Thyroid gland (tissue), 4 donors: Measurements from ENCODE around the gene FAHD2A. TPM values are rescaled to one million over a fixed set of nuclear protein-coding genes. Genes with fewer than 3 reads are reported as not detected.
"Not testable (repeated sequence)": the region's sequence is repeated elsewhere in the genome, so short reads cannot be mapped to it uniquely, and the experiment has no call there.

Experiments used
- DNase-seq, 2 donors: peaks; one replicate each; pipeline ENCODE4 v3.0.0-alpha.2; 2019
- H3K27ac ChIP-seq, 3 donors: fragments of 200-600 bp; sonication (generic); 1 replicate in 2 of 3; 2 replicates in 1 of 3; pipeline ENCODE4 v1.5.1; 2016 to 2019; ENCODE audit warnings: mild to moderate bottlenecking in 1 of 3, moderate library complexity in 1 of 3
- H3K27me3 ChIP-seq: fragments of 200-600 bp; sonication (generic); one replicate; pipeline ENCODE4 v1.5.1; 2019
- H3K36me3 ChIP-seq, 2 donors: fragments of 200-600 bp; sonication (generic); one replicate each; pipeline ENCODE4 v1.5.1; 2016 to 2019
- H3K4me1 ChIP-seq, 2 donors: fragments of 200-600 bp; sonication (generic); one replicate each; pipeline ENCODE4 v1.5.1; 2017 to 2019
- H3K4me3 ChIP-seq, 3 donors: fragments of 200-600 bp; sonication (generic); replicated peaks in 1 of 3; 1 replicate in 2 of 3; 2 replicates in 1 of 3; pipeline ENCODE4 v1.5.1; 2016; ENCODE audit warnings: mild to moderate bottlenecking in 1 of 3
- H3K9me3 ChIP-seq: fragments of 200-600 bp; sonication (generic); one replicate; pipeline ENCODE4 v1.5.1; 2017
- CTCF ChIP-seq, 6 experiments: fragments of 200-600 bp in 3 of 6; fragments of 450-650 bp in 3 of 6; sonication (generic) in 3 of 6; IDR thresholded peaks; one replicate each; pipeline ENCODE4 v1.5.1; 2016 to 2019; ENCODE audit warnings: antibody characterized with exemption in 6 of 6, mild to moderate bottlenecking in 2 of 6, inconsistent platforms in 1 of 6, moderate library complexity in 1 of 6
- POLR2A ChIP-seq, 2 donors: fragments of 450-650 bp; IDR thresholded peaks; one replicate each; pipeline ENCODE4 v1.6.1; 2017; ENCODE audit warnings: antibody characterized with exemption in 2 of 2, mild to moderate bottlenecking in 2 of 2, moderate library complexity in 1 of 2
- WGBS, 2 donors: methylation state at CpG; one replicate each; pipeline ENCODE4 v1.1.5; 2017; 5-methylcytosine and 5-hydroxymethylcytosine counted together
- intact Hi-C: fragments of 100-400 bp; cut with DNase I; formaldehyde crosslinking; loops from one replicate; pipeline ENCODE4 v1.15.1; 2023
- total RNA-seq, 4 donors: library from RNA; depleted of rRNA; stranded (reverse); fragments of >200 nt; gene quantifications; one replicate each; pipeline ENCODE4 v1.2.3, GENCODE V29; 2016

Gene FAHD2A
- total RNA-seq, 4 donors from 2014 or later: 39.2 to 90.2 (median 59.3) TPM

GRCh38 chr2:95399061-95399460, 3.4 kb upstream of the FAHD2A start:
- DNase-seq: no peak
- Histone ChIP-seq H3K4me1 (peaks cover 16 to 20% of the 10 kb centered on the region in 2 donors), H3K4me3 (no peak overlapping the region), H3K27ac (no peak overlapping the region), H3K27me3 (no peaks in the 10 kb centered on the region), H3K9me3 (no peaks in the 10 kb centered on the region), H3K36me3 (no peaks in the 10 kb centered on the region)
- intact Hi-C loops: no loop called here
- no peak for TF ChIP-seq CTCF (IDR thresholded peaks at IDR 0.05)
- no peak for TF ChIP-seq POLR2A (IDR thresholded peaks at IDR 0.05)
- WGBS, 2 donors: 94% methylated on average over 7 of the region's 7 CpGs

- Histone ChIP-seq H3K4me1 (peaks cover 22 to 24% of the 10 kb centered on the region in 2 donors), H3K27ac (peak overlapping the region in 1 of 3 donors; percentile 92), H3K36me3 (no peaks in the 10 kb centered on the region), H3K27me3 (no peaks in the 10 kb centered on the region), H3K9me3 (no peaks in the 10 kb centered on the region), H3K4me3 (peak overlapping the region; percentile 64 to 95 (median 78))
- WGBS, 2 donors: 55 to 58% methylated on average over 9 of the region's 9 CpGs
- TF ChIP-seq POLR2A (IDR thresholded peaks at IDR 0.05) (no peak), CTCF (IDR thresholded peaks at IDR 0.05) (no peak)
- DNase-seq: no peak
- intact Hi-C loops: no loop called here
Observed at GRCh38 chr2:95401480-95401879, 1.0 kb upstream of the FAHD2A start.

GRCh38 chr2:95402004-95402369, 521 bp upstream of the FAHD2A start:
- Histone ChIP-seq H3K4me1 (peaks cover 22 to 24% of the 10 kb centered on the region in 2 donors), H3K4me3 (peak overlapping the region; percentile 64 to 95 (median 78)), H3K27ac (peak overlapping the region; percentile 65 to 92 (median 91))
- H3K36me3 ChIP-seq, intact Hi-C loops, H3K9me3 ChIP-seq, H3K27me3 ChIP-seq: not testable (repeated sequence)
- WGBS, 2 donors: 0% methylated on average over 3 to 7 of the region's 10 CpGs
- peak; percentile 47 to 52 for DNase-seq
- TF ChIP-seq CTCF (IDR thresholded peaks at IDR 0.05): peak in 1 of 6 experiments; percentile 10

- H3K27ac ChIP-seq: peak overlapping the region; percentile 79 to 92 (median 91)
- H3K9me3 ChIP-seq, H3K27me3 ChIP-seq, intact Hi-C loops, H3K36me3 ChIP-seq: not testable (repeated sequence)
- peaks cover 22 to 24% of the 10 kb centered on the region in 2 donors for H3K4me1 ChIP-seq
- peak; percentile 51 to 54 for DNase-seq
- peak in 4 of 6 experiments; percentile 19 to 38 (median 30) for TF ChIP-seq CTCF (IDR thresholded peaks at IDR 0.05)
- peak overlapping the region; percentile 64 to 95 (median 78) for H3K4me3 ChIP-seq
- WGBS, 2 donors: 0 to 9% methylated on average over 5 of the region's 5 CpGs
Observed at GRCh38 chr2:95403204-95403721, 755 bp downstream of the FAHD2A start.

- H3K4me3 ChIP-seq: peak overlapping the region in 1 of 3 donors; percentile 95
- intact Hi-C loops: not testable (repeated sequence)
- WGBS, 2 donors: 54 to 59% methylated on average over 5 of the region's 5 CpGs
Observed at GRCh38 chr2:95403824-95404223, 1.3 kb downstream of the FAHD2A start.

GRCh38 chr2:95404676-95405075, 2.2 kb downstream of the FAHD2A start:
- H3K4me3 ChIP-seq, H3K27me3 ChIP-seq, intact Hi-C loops, H3K36me3 ChIP-seq, H3K9me3 ChIP-seq, H3K27ac ChIP-seq, DNase-seq: not testable (repeated sequence)
- 87 to 90% methylated on average over 3 of the region's 3 CpGs for WGBS, 2 donors
- H3K4me1 ChIP-seq: peaks cover 22 to 24% of the 10 kb centered on the region in 2 donors

More at GRCh38 chr2:95403824-95404223, 1.3 kb downstream of the FAHD2A start:
- H3K27me3 ChIP-seq, H3K36me3 ChIP-seq, H3K9me3 ChIP-seq: not testable (repeated sequence)
- peak; percentile 29 to 42 for DNase-seq
- peaks cover 22 to 24% of the 10 kb centered on the region in 2 donors for H3K4me1 ChIP-seq
- peak overlapping the region in 2 of 3 donors; percentile 91 to 92 for H3K27ac ChIP-seq

GRCh38 chr2:95411239-95411638, 8.7 kb downstream of the FAHD2A start:
- H3K4me1 ChIP-seq, intact Hi-C loops, H3K27me3 ChIP-seq, DNase-seq, H3K4me3 ChIP-seq, H3K27ac ChIP-seq, H3K9me3 ChIP-seq, H3K36me3 ChIP-seq: not testable (repeated sequence)
- 90 to 92% methylated on average over 3 to 5 of the region's 5 CpGs for WGBS, 2 donors
